ACC112 (cell line): Measurements from ENCODE around the gene KDM4B.

ENCODE experiments used
- H2AFZ ChIP-seq: fragments of 200-600 bp; sonication (generic); one replicate; pipeline ENCODE4 v1.6.0; 2017; ENCODE audit warnings: antibody characterized with exemption, low read length; ENCODE audit not compliant: unreplicated experiment
- H3K27ac ChIP-seq: fragments of 200-600 bp; sonication (generic); 2 replicates; pipeline ENCODE4 v1.5.1; 2014; ENCODE audit warnings: low read depth, mild to moderate bottlenecking, antibody characterized with exemption, low read length, moderate library complexity
- H3K27me3 ChIP-seq: fragments of 200-600 bp; sonication (generic); 2 replicates; pipeline ENCODE4 v1.6.1; 2014; ENCODE audit warnings: mild to moderate bottlenecking, antibody characterized with exemption, low read length, moderate library complexity, mixed read lengths; ENCODE audit not compliant: insufficient read depth
- H3K36me3 ChIP-seq: fragments of 200-600 bp; sonication (generic); 2 replicates; pipeline ENCODE4 v1.6.1; 2016; ENCODE audit warnings: mild to moderate bottlenecking, antibody characterized with exemption, low read length, moderate library complexity, mixed read lengths; ENCODE audit not compliant: insufficient read depth
- H3K4me1 ChIP-seq: fragments of 200-600 bp; sonication (generic); one replicate; pipeline ENCODE4 v1.6.1; 2016; ENCODE audit warnings: low read length, mixed read lengths; ENCODE audit not compliant: insufficient read depth, unreplicated experiment, control insufficient read depth
- H3K4me3 ChIP-seq: fragments of 200-600 bp; sonication (generic); 2 replicates; pipeline ENCODE4 v1.5.1; 2014; ENCODE audit warnings: mild to moderate bottlenecking, low read depth, low read length
- H3K79me2 ChIP-seq: fragments of 200-600 bp; sonication (generic); one replicate; pipeline ENCODE4 v1.6.0; 2016; ENCODE audit warnings: low read length; ENCODE audit not compliant: control insufficient read depth, unreplicated experiment, insufficient read depth

The KDM4B gene

DNA sequence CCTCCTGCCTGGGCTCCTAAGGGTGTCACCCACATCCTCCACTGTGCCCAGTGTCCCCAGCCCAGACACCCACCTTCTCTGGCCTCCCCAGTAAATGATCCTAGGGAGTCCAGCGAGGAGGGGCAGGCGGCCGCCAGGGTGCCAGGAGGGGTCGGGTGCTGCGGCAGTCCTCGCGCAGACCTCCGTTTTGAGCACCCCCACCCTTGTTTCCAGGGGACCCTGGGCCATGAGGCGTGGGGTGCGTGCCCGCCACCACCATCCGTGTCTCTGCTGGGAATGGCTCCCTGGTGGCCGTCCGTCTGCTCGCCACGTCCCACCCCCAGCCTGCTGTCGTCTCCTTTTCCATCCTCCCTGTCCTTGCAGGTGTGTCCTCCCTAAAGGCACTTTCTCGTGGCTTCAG is 133.0 kb downstream of the KDM4B start:
- Histone ChIP-seq H3K4me3 (no peak overlapping the region), H3K36me3 (peaks cover 19% of the 10 kb centered on the region), H3K79me2 (no peaks in the 10 kb centered on the region), H3K27ac (no peak overlapping the region), H3K27me3 (no peaks in the 10 kb centered on the region), H3K4me1 (no peaks in the 10 kb centered on the region), H2AFZ (no peak overlapping the region)

GRCh38 chr19:5102520-5102919 is 133.6 kb downstream of the KDM4B start:
- no peaks in the 10 kb centered on the region for H3K27me3 ChIP-seq
- H2AFZ ChIP-seq = no peak overlapping the region
- H3K4me3 ChIP-seq = no peak overlapping the region
- H3K79me2 ChIP-seq = no peaks in the 10 kb centered on the region
- peaks cover 19% of the 10 kb centered on the region for H3K36me3 ChIP-seq
- no peak overlapping the region for H3K27ac ChIP-seq
- H3K4me1 ChIP-seq = no peaks in the 10 kb centered on the region

DNA sequence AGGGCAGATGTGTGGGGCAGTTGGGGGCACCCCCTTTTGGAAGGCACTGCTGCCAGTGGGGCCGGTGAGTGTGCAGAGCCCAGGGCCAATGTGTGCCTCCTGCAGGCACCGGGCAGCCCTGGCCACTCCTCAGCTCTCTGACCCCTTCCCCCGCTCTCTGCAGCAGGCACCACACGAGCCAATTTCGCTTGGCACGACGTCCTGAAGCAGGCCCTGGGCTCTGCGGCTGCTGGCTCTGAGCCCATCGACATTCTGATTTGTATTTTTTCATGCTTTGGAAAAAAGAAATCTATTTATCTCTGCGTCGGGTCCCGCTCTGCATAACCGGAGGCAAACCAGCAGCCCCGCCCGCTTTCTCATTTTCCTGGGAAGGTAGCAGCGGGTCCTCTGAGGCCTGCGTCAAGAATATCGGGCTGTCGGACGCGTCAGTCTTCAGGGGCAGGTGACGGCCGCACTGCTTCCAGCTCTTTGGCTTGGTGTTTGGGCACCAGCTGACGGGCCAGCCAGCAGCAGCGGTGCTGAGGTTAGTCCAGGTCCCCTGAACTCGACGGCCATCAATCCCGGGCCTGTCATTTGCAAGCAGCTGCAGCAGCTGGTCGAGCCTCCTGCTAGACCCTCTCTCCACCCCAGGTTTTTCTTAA is 134.3 kb downstream of the KDM4B start:
- H2AFZ ChIP-seq = no peak overlapping the region
- H3K4me3 ChIP-seq = no peak overlapping the region
- no peak overlapping the region for H3K27ac ChIP-seq
- H3K79me2 ChIP-seq = no peaks in the 10 kb centered on the region
- peaks cover 16% of the 10 kb centered on the region for H3K36me3 ChIP-seq
- H3K27me3 ChIP-seq = no peaks in the 10 kb centered on the region
- no peaks in the 10 kb centered on the region for H3K4me1 ChIP-seq

GRCh38 chr19:5103812-5104410 is 135.0 kb downstream of the KDM4B start:
- Histone ChIP-seq H3K27ac (no peak overlapping the region), H3K36me3 (peaks cover 14% of the 10 kb centered on the region), H3K4me1 (no peaks in the 10 kb centered on the region), H3K4me3 (no peak overlapping the region), H3K27me3 (no peaks in the 10 kb centered on the region), H2AFZ (no peak overlapping the region), H3K79me2 (no peaks in the 10 kb centered on the region)

- Histone ChIP-seq H3K36me3 (peaks cover 4% of the 10 kb centered on the region; the same call in 1 of the 2 replicates), H3K27me3 (no peaks in the 10 kb centered on the region), H3K79me2 (no peaks in the 10 kb centered on the region), H2AFZ (no peak overlapping the region), H3K4me1 (no peaks in the 10 kb centered on the region), H3K27ac (no peak overlapping the region), H3K4me3 (no peak overlapping the region)
These were observed 136.0 kb downstream of the KDM4B start for GRCh38 chr19:5104871-5105351.

GRCh38 chr19:5106191-5106726 is 137.3 kb downstream of the KDM4B start:
- Histone ChIP-seq H3K27me3 (no peaks in the 10 kb centered on the region), H3K4me3 (no peak overlapping the region), H3K79me2 (no peaks in the 10 kb centered on the region), H3K27ac (no peak overlapping the region), H3K36me3 (no peaks in the 10 kb centered on the region), H3K4me1 (no peaks in the 10 kb centered on the region), H2AFZ (no peak overlapping the region)

- Histone ChIP-seq H3K79me2 (no peaks in the 10 kb centered on the region), H2AFZ (no peak overlapping the region), H3K27me3 (no peaks in the 10 kb centered on the region), H3K36me3 (no peaks in the 10 kb centered on the region), H3K27ac (no peak overlapping the region), H3K4me3 (no peak overlapping the region), H3K4me1 (no peaks in the 10 kb centered on the region)
These were observed 138.1 kb downstream of the KDM4B start for GRCh38 chr19:5106971-5107370.

DNA sequence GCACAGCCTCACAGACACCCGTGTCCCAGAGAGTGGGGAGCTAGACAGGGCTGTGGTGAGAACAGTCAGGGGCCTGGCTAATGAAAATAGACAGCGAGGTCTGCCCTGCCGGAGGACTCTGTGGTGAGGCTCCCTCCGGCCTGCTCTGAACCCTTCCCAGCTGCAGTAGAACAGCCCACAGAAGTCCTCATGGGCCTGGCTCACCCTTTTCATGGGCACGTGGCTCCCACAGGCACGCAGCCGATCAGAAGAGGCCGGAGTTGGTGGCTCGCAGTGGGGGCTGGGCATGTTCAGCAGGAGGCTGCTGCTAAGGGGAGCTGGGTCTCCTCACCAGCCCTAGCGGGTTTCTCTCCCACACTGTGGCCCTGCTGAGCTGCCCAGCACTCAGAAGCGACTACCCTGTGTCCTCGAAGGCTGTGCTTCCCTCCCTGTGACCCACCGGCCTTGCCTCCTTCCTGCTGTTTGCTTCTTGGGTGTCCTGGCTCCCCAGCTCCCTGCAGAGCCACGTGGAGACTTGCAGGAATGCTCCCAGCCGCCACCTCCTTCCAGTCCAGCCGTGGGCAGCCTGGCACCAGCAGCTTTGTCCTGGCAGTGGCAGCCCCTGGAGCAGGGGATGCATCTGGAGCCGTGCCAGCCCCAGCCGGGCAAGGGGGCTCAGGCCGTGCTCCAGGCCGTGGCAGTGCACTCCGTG is 138.7 kb downstream of the KDM4B start:
- H3K27me3 ChIP-seq = no peaks in the 10 kb centered on the region
- no peaks in the 10 kb centered on the region for H3K4me1 ChIP-seq
- H2AFZ ChIP-seq = no peak overlapping the region
- no peaks in the 10 kb centered on the region for H3K79me2 ChIP-seq
- no peaks in the 10 kb centered on the region for H3K36me3 ChIP-seq
- no peak overlapping the region for H3K4me3 ChIP-seq
- no peak overlapping the region for H3K27ac ChIP-seq

GRCh38 chr19:5108123-5108596 is 139.2 kb downstream of the KDM4B start:
- H3K27me3 ChIP-seq = no peaks in the 10 kb centered on the region
- no peak overlapping the region for H3K27ac ChIP-seq

DNA sequence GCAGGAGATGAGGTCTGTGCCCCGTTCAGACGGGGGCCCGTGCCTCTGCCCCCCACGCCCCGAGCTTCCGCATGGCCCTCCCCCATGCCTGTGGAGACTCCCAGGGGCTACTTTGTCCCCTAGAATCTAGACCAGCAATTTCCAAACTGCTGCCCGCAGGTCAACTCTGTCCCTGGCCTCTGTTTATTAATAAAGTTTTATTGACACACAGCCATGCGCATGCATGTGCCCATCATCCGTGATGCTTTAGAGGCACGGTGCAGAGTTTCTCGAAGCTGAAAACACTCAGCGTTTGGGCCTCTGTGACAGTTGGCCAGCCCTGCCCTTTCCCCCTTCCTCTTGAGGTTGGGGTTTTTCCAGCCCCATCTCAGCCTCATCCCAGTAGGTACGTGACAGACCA is 140.0 kb downstream of the KDM4B start:
- Histone ChIP-seq H3K4me1 (no peaks in the 10 kb centered on the region), H3K36me3 (no peaks in the 10 kb centered on the region), H3K27ac (no peak overlapping the region), H3K79me2 (no peaks in the 10 kb centered on the region), H3K4me3 (no peak overlapping the region), H3K27me3 (no peaks in the 10 kb centered on the region), H2AFZ (no peak overlapping the region)

More at GRCh38 chr19:5108123-5108596, 139.2 kb downstream of the KDM4B start:
- no peaks in the 10 kb centered on the region for H3K4me1 ChIP-seq
- H3K36me3 ChIP-seq = no peaks in the 10 kb centered on the region
- no peaks in the 10 kb centered on the region for H3K79me2 ChIP-seq
- H3K4me3 ChIP-seq = no peak overlapping the region
- H2AFZ ChIP-seq = no peak overlapping the region
